MCF 10A (cell line): ENCODE data around the gene HES3. TPM values are rescaled to one million over a fixed set of nuclear protein-coding genes. Genes with fewer than 3 reads are reported as not detected.

Source experiments
- BruUV-seq: library from RNA; stranded (reverse); fragments of 400-500 nt; replicated peaks from 2 replicates; lab custom pipeline; 2021; lab: Mats Ljungman, UMichigan
- CTCF ChIA-PET: fragments of 300-600 bp; sonication (Branson Sonifier 250); formaldehyde crosslinking; extraction: SDS; loops from one replicate; lab custom pipeline; 2021; ENCODE audit warnings: antibody characterized with exemption, inconsistent platforms; lab: Yijun Ruan, JAX
- POLR2A ChIA-PET: fragments of 300-600, 350-650 bp; sonication (Branson Sonifier 250); formaldehyde crosslinking; extraction: SDS; loops from one replicate; lab custom pipeline; 2020; ENCODE audit warnings: antibody characterized with exemption, inconsistent platforms; lab: Yijun Ruan, JAX
- DNase-seq: peaks from one replicate; pipeline ENCODE4 v3.0.0-alpha.2; 2018; ENCODE audit not compliant: unreplicated experiment
- H3K27ac Mint-ChIP-seq: one replicate; pipeline ENCODE4 v1.8.0; 2022; ENCODE audit warnings: mild to moderate bottlenecking, low read depth, mixed read lengths; ENCODE audit not compliant: unreplicated experiment
- H3K27me3 Mint-ChIP-seq: one replicate; pipeline ENCODE4 v1.8.0; 2022; ENCODE audit warnings: mixed read lengths; ENCODE audit not compliant: insufficient read depth, unreplicated experiment
- H3K36me3 Mint-ChIP-seq: one replicate; pipeline ENCODE4 v1.8.0; 2022; ENCODE audit warnings: mild to moderate bottlenecking, moderate library complexity, mixed read lengths; ENCODE audit not compliant: insufficient read depth, unreplicated experiment
- H3K4me1 Mint-ChIP-seq: one replicate; pipeline ENCODE4 v1.8.0; 2022; ENCODE audit warnings: mixed read lengths; ENCODE audit not compliant: insufficient read depth, unreplicated experiment
- H3K4me3 Mint-ChIP-seq: one replicate; pipeline ENCODE4 v1.8.0; 2022; ENCODE audit warnings: mild to moderate bottlenecking, moderate library complexity, mixed read lengths; ENCODE audit not compliant: unreplicated experiment
- H3K9me3 Mint-ChIP-seq: one replicate; pipeline ENCODE4 v1.8.0; 2022; ENCODE audit warnings: mixed read lengths; ENCODE audit not compliant: unreplicated experiment
- CTCF ChIP-seq: fragments of 200-600 bp; IDR thresholded peaks from one replicate; pipeline ENCODE4 v1.8.0; 2022; ENCODE audit warnings: antibody characterized with exemption, mild to moderate bottlenecking; ENCODE audit not compliant: unreplicated experiment
- intact Hi-C: fragments of 100-400 bp; cut with micrococcal nuclease; formaldehyde crosslinking; loops from 2 replicates; pipeline ENCODE4 v1.14.1; 2022
- total RNA-seq: library from RNA; stranded (reverse); gene quantifications from 2 replicates; pipeline ENCODE4 v1.2.3, GENCODE V29; 2022

HES3 gene
- total RNA-seq, 1 experiment from 2014 or later, result not detected

DNA sequence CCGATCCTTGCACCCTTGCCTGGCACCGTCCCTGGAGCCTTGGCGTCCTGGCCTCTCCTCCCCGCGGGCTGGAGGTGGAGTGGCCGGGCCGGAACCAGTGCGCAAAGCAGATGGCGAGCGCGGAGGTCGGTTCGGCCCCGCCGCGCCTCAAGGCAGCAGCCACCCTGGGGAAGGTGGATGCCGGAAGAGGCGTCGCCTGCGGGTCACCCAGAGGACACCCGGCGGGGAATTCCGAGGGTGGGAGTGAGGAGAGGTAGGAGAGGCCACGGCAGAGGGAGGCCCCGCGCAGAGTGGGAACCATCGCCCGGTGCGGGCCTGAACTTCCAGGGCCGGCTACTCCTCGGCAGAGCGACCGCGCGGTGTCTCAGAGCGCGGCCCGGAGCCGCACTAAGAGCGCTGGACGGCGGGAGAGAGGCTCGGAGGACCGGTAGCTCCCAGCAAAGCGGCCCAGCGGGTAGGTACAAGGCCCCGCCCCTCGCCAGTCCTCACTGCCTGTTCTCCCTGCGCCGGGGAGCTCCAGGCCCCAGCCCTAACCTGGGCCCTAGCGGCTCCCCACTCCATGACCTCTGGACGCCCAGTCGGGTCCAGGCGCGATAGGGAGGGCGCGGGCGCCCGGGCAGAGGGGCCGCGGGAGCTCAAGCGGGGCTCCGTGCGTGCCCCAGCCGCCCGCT is 38.0 kb upstream of the HES3 start, which contains the start of gene RNF207:
TSS of gene RNF207 (plus strand) at position 271 of the 671 bp plus-strand sequence. CDS start 417 bp downstream, outside the sequence.
- peak; percentile 72 for DNase-seq
- Mint-ChIP-seq H3K36me3 (no peaks in the 10 kb centered on the region), H3K4me1 (no peaks in the 10 kb centered on the region), H3K27ac (no peak within 1 kb of the TSS), H3K9me3 (no peaks in the 10 kb centered on the region), H3K4me3 (peak within 1 kb of the TSS; percentile 71), H3K27me3 (no peaks in the 10 kb centered on the region)
- intact Hi-C loops, result loop anchor here (10.0 kb wide), 1 partner anchor 151 kb away; no protein-coding TSS in a partner anchor
- no peak for TF ChIP-seq CTCF
- no TSS peak for BruUV-seq
- POLR2A ChIA-PET, result interaction anchor here (0.9 to 3.1 kb wide), 5 partner anchors 10 to 396 kb away, joined by 3 to 10 read pairs (median 4); partner anchors contain the start of gene ICMT
- CTCF ChIA-PET, result interaction anchor here (0.5 to 1.2 kb wide), 6 partner anchors 8 to 40 kb away, joined by 3 to 6 read pairs (median 4); no protein-coding TSS in a partner anchor

DNA sequence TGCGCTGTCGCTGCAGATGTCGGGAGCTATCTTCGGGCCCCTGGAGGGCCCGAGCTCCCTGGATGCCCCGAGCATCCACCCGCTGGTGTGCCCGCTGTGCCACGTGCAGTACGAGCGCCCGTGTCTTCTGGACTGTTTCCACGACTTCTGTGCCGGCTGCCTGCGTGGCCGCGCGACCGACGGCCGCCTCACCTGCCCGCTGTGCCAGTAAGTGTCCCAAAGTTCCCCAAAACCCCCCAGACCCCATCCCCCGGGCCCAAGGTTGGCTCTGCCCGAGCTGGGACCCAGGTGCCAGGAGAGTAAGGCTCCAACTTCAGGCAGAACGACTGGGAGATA is 37.5 kb upstream of the HES3 start:
- Mint-ChIP-seq H3K27ac (no peak overlapping the region), H3K4me1 (no peaks in the 10 kb centered on the region), H3K27me3 (no peaks in the 10 kb centered on the region), H3K36me3 (no peaks in the 10 kb centered on the region), H3K9me3 (no peaks in the 10 kb centered on the region), H3K4me3 (peak overlapping the region; percentile 71)
- POLR2A ChIA-PET, result interaction anchor here (0.7 to 3.1 kb wide), 6 partner anchors 10 to 396 kb away, joined by 3 to 10 read pairs (median 4); partner anchors contain the start of gene ICMT
- intact Hi-C loops, result loop anchor here (10.0 kb wide), 1 partner anchor 152 kb away; no protein-coding TSS in a partner anchor
- no TSS peak for BruUV-seq
- CTCF ChIA-PET, result interaction anchor here (0.5 to 1.2 kb wide), 7 partner anchors 9 to 40 kb away, joined by 3 to 6 read pairs (median 4); no protein-coding TSS in a partner anchor
- no peak for DNase-seq
- no peak for TF ChIP-seq CTCF

GRCh38 chr1:6207075-6207885 is 36.7 kb upstream of the HES3 start:
- DNase-seq, result no peak
- Mint-ChIP-seq H3K27me3 (no peaks in the 10 kb centered on the region), H3K4me3 (peak overlapping the region; percentile 71), H3K36me3 (no peaks in the 10 kb centered on the region), H3K27ac (no peak overlapping the region), H3K9me3 (no peaks in the 10 kb centered on the region), H3K4me1 (no peaks in the 10 kb centered on the region)
- ChIA-PET POLR2A (interaction anchor here (0.7 to 1.6 kb wide), 7 partner anchors 9 to 395 kb away, joined by 3 to 7 read pairs (median 3); no protein-coding TSS in a partner anchor), CTCF (interaction anchor here (0.6 to 1.2 kb wide), 2 partner anchors 18 to 20 kb away, joined by 4 to 5 read pairs; no protein-coding TSS in a partner anchor)
- no TSS peak for BruUV-seq
- no peak for TF ChIP-seq CTCF
- intact Hi-C loops, result loop anchor here (10.0 kb wide), 1 partner anchor 152 kb away; no protein-coding TSS in a partner anchor
